ENCODE results near the gene XK.
A peak's percentile ranks its signal among the peaks of the same experiment; 100 is the strongest.
"Not testable (repeated sequence)": the region's sequence is repeated elsewhere in the genome, so short reads cannot be mapped to it uniquely, and the experiment has no call there.

The XK gene

DNA sequence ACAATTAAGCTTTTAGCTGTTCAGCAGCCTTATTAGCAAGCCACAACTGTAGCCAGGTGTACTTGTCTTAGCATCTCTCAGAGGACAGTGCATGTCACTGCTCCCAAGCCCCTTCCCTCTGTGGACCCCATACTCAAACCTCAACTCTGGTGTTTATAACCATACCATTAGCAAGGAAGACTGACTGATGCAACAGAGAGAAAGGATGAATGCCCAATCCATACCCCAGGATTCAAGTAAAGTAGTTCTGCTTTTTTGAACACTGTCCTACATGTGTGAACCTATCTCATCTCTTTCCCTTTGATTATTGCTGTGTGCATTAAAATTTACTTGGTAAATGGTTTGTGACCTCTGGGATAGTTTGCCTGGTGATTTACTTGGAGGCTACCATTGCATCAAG, 71.5 kb downstream of the XK start:
- peak in 1 of 2 donors; percentile 55 for DNase-seq

DNA sequence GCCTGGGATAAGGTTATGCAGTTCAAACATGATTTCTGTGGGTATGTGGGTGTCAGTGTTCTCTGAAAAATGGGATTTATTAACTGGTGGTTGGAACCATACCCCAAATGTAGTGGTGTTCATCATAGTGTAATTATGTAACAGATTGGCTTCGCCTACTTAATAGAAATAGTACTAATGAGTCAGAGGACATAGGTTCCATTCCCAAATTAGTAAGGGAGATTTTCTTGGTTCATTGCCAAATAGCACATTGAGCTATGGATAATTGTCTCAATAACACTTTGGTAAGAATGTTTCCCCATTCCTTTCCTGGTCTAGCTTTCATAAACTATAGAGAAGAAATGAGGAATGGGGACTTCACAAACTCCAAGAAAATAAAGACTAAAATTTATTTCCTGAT, 73.8 kb downstream of the XK start:
- DNase-seq: peak in 1 of 2 donors; percentile 83

DNA sequence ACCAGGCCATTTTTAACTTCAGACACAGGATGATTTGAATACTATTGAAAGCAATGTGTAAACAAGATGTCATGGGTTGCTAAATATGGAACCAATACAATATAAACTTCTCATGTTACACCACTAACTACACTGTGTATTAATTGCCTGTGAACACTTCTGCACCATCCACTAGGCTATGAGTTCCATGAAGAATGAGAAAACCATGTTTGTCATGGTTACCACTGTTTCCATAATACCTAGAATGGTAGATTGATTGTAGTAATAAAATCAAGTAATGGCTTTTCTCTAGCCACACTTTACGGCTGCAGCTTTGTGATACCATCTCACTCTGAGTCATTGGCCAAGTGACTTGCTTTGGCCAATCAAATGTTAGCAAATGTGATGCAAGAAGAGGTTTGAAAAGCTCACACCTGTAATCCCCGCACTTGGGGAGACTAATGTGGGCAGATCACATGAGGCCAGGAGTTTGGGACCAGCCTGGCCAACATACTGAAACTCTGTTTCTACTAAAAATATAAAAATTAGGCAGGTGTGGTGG, 74.4 kb downstream of the XK start:
- peak in 1 of 2 donors; percentile 20 for DNase-seq

DNA sequence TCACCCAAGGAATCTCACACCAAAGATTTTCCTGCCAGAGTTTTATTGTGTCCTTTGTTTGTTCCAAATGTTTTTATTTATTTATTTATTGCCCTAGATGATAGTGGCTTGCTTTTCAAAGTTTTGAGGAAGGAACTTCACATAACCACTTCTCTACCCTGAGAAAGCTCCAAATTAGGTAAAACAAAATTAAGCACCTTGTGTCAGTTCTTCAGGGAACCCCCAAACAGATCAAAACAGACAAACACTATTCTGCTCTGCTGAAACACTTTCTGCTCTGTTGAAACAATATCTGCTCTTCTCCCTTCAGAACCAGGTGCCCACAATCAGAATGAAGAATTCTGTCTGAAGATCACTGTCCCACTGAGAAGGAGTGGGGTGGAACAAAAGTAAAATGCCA, 77.8 kb downstream of the XK start:
- no peak for DNase-seq

DNA sequence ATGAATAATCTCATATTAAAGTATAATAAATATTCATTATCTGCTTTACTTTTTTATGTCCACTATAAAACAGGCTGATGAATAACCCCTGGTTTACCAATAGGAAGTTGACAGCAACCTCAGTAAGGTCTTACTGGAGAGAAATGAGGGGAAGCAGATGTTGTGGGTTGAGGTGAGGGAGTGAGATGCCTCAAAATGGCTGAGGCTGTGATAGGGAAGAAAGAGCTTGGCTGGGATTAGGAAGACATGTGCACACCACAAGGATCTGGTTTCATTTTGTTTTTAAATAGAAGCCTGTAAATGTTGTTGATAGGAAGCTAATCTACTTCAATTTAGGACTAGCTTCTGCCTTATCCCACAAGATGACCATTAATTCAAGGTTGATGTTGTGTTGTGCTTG, 79.9 kb downstream of the XK start:
- DNase-seq: no peak

DNA sequence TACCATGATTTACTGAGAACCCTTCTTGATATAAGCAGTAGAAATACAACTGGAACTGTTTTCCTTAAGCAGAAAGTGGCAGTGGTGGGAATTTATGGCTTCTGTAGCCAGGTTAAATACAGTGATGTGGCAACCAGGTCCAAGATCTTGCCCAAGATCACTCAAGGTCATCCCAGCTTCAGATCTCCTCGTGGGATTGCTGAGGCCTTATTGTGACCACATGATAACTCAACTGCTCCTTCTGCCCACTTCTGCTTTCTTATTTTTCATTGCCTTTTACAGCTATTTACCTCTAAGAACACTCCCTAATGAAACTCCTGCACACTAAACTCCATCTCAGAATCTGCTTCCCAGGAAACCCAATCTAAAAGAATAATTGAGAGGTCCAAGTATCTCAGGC, 81.8 kb downstream of the XK start:
- DNase-seq: peak in 1 of 2 donors; percentile 50

DNA sequence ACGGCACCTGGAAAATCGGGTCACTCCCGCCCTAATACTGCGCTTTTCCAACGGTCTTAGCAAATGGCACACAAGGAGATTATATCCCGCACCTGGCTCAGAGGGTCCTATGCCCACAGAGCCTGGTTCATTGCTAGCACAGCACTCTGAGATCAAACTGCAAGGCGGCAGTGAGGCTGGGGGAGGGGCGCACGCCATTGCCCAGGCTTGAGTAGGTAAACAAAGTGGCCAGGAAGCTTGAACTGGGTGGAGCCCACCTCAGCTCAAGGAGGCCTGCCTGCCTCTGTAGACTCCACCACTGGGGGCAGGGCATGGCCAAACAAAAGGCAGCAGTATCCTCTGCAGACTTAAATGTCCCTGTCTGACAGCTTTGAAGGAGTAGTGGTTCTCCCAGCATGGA, 83.3 kb downstream of the XK start:
- not testable (repeated sequence) for DNase-seq

DNA sequence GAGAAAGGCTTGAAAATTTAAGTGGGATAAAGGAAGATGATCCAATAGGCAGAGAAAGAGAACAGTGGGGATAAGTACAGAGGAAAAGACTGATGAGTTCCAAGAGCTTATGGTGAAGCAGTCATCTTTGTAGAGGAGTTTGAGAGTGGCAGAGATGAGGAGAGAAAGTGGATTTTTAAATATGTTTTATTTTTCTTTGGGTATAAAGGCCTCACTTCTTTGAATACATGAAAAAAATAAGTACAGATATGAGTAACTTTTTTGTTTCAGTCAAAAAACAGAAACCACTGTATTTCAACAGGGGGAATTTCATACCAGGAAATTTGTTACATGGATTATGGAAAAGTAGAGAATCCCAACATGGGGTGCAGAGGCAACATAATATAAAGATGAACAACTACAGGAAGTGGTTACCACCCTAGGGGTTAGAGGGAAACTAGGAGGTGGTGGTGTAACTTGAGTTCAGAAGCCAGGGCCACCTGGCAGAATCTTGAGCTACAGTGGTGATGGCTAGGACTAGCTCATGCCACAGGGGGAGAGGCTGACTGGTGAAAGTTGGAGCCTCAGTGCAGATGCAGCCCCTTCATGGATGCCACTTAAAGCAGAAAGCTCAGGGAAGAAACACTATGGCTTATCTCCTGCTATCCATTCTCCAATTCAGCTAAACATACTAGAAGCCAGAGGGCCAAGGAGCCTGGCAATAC, 90.8 kb downstream of the XK start:
- DNase-seq: peak; percentile 16 to 67

DNA sequence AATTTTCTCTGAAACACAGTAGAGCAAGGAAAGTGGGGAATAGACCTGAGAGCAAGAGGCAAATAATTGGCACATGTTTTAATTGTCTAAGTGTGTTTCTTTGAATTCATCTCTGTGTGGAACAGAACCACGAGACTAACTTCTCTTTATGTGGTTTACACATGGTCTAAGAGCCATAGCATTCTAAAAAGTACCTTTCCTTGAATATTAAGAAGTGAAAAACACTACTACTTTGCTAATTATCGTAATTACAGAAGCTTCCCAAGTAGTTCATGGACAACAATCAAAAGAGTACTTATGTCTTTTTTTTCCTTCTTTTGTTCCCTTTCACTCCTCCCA, 91.4 kb downstream of the XK start:
- peak in 1 of 2 donors; percentile 32 for DNase-seq

DNA sequence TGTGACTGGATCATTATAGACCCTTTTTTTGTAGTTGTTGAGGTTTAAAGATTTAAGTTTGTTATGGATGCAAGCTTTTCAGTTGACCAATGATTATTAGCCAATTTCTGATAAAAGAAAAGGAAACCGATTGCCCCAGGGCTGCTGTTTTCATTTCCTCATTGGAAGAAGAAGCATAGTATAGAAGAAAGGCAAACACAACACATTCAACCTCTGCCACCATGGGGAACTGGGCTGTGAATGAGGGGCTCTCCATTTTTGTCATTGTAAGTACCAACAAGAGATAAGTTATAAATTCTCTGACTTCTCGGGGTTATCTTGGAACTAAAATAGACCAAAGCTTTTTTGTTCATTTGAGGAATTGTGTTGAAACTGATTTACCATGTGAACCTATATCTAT, 94.3 kb downstream of the XK start, which contains the start of gene CYBB:
TSS of gene CYBB (plus strand) at position 203 of the 400 bp plus-strand sequence. CDS start at position 222, 19 bp downstream.
- peak; percentile 76 to 81 for DNase-seq

DNA sequence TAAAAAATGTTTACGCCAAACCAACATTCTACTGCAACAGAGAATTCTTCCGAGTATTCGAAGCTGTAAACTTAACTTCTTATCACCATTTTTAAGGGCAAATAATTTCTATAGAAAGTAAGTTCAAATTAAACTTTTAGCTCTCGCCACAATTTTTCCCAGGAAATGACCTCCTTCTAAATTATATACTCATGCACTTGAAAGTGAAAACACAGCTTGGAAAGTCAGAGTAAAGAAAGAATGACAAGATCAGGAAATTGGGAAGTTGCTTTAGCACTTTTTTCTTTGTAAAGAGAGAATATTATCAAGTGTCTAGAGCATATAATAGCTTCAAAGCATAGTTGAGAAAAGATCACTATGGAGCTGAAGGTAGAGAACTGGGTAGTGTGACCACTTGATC, 95.5 kb downstream of the XK start:
- DNase-seq: peak in 1 of 2 donors; percentile 48
